HG02943 (cell line): ENCODE results near the gene OR8G1.
"Not testable (repeated sequence)": the region's sequence is repeated elsewhere in the genome, so short reads cannot be mapped to it uniquely, and the experiment has no call there.

Experiments used
- ATAC-seq: cut with Tn5 transposase; IDR thresholded peaks from one replicate; pipeline ENCODE4 v1.9.1; 2021; ENCODE audit warnings: mild to moderate bottlenecking, low read depth, moderate library complexity; ENCODE audit not compliant: unreplicated experiment

OR8G1 gene

GRCh38 chr11:124233376-124233775, 7.5 kb upstream of the OR8G1 start:
- ATAC-seq, result no peak

- no peak for ATAC-seq
Observed at GRCh38 chr11:124238512-124238911, 2.4 kb upstream of the OR8G1 start.

GRCh38 chr11:124249869-124250268, 9.0 kb downstream of the OR8G1 start:
- ATAC-seq, result not testable (repeated sequence)

DNA sequence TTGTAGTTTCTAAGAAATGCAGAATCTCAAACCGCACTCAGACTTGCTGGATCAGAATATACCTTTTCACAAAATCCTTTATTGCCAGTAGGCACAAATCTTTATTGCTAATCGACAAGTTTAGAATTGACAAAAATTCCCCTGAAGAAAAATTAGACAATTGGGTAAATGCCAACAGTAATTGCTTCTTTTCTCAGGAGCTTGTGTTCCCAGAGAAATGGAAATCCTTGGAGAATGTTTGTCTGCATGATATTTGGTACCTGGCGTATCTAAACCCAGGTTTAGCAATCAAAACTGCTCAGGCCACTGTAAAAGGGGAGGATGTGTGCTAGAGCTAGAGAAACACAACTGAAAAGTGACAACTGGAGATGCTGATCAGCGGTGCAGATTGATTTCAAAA, 15.2 kb downstream of the OR8G1 start, which contains the start of gene OR8G5:
OR8G5 (plus strand) TSS at position 301 of the 400 bp plus-strand sequence. CDS start 8,556 bp downstream, outside the sequence.
- no peak for ATAC-seq

GRCh38 chr11:124265041-124265440, 24.1 kb downstream of the OR8G1 start:
- ATAC-seq, result not testable (repeated sequence)

DNA sequence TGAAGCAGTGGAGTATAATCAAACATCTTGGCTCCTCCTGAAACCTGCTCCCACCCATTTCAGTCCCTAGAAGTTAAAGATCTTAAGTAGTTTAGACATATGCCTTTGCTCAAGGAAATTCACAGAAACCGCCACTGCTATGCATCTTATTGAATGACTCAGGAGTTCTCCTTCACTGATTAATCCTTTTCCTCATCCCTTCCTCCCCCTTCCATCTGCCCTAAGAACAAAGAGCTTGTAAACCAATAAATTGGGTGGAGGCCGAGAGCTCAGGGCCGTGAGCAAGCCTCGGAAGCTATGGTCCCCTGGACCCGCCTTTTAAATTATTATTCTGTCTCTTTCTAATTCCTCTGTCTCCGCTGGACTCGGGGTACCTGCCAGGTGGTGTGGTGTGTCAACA, 30.0 kb downstream of the OR8G1 start:
- not testable (repeated sequence) for ATAC-seq

GRCh38 chr11:124274000-124274399, 33.1 kb downstream of the OR8G1 start:
- ATAC-seq, result no peak

GRCh38 chr11:124276081-124276480, 35.2 kb downstream of the OR8G1 start:
- ATAC-seq, result no peak

GRCh38 chr11:124277207-124277606, 36.3 kb downstream of the OR8G1 start:
- no peak for ATAC-seq

- ATAC-seq, result no peak
Observed at GRCh38 chr11:124277804-124278203, 36.9 kb downstream of the OR8G1 start.

DNA sequence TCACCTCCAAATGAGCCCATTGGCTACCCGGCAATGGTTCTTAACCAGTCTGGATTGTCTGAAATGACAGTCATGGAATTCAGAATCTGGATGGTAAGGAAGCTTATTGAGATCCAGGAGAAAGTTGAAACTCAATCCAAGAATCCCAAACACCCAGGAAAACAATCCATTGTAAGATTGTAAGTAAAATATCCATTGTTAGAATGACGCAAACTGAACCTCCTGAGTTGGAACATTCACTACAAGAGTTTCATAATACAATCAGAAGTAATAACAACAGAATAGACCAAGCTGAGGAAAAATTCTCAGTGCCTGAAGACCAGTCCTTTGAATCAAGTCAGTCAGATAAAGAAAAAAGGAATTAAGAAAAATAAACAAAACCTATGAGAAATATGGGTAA, 37.4 kb downstream of the OR8G1 start:
- no peak for ATAC-seq

GRCh38 chr11:124285610-124286344, 44.9 kb downstream of the OR8G1 start:
- no peak for ATAC-seq

DNA sequence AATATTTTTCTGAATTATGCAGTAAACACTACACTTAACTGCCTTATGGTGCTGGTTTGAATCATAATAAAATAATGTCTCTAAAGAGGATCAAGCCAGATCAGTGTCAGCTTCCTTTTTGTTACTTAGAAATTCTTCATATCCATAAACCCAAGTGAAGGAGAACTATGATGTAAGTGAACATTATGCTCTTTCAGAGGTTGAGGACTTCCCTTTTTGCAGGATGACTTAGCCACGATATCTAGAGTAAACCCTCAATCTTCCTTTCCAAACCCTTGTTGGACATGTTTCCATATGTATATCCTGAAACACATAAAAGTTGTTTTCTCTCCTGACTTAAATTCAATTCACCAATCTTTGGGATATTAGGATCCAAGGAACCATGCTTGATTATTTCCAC, 53.8 kb downstream of the OR8G1 start:
- no peak for ATAC-seq

- no peak for ATAC-seq
Observed at GRCh38 chr11:124296016-124296415, 55.1 kb downstream of the OR8G1 start.

DNA sequence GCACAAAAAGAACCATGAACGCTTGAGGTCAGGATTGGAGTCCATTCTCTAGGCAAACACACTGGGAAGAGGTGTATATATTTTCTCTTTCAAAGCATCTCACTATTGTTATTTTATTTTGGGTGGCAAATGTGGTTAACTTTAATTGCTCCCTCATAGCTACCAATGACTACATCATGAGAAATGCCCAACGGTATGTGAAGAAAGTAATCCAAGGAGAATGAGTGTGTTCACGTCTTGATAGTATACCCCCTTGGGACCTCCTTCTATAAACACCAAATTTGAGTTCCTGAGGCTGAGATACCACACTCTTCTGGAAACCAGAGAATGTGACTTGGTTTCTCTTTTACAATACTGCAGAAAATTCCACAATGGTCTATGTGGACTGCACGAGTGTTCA, 57.0 kb downstream of the OR8G1 start:
- ATAC-seq, result no peak

- ATAC-seq, result no peak
Observed at GRCh38 chr11:124301548-124301947, 60.7 kb downstream of the OR8G1 start.

DNA sequence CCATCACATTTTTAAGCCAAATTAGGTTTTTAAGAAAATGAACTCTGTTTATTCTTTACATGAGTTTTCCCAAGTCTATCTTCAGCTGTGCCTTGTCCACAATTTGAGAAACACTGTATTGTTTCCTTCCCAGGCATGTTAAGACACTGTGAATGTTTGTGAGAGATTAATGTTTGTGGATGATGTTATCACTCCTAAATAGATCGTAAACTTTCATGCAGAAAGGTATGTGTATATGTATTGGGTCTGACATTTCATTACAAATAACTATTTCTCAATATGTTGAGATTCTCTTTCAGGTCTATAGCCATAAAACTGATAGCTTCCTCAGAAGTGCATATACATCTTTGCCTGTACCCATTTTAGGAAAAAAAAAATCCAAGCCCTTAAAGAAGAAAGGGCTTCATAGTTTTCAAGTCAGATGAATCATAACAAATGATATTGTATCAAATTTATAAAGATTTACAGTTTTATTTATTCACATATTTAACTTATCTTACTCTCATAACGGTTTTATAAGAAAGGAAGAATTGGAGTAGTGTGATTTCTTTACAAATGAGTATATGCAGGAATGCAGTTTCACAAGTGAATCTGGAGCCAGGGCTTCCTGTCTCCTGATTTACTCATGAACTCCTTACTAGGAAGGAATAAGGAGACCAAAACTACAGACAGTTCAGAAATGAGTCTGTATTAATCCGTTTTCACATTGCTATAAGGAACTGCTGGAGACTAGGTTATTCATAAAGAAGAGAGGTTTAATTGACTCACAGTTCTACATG, 61.6 kb downstream of the OR8G1 start:
- no peak for ATAC-seq
